Activated T-helper 2 cell treated with anti-CD3 and anti-CD28 coated beads, Interferon-gamma antibody, Interleukin-2, Interleukin-4, amounts not matched to agents 10 μg/mL and 5 μg/mL and 100 μg/mL, durations not matched to agents 14 hours and 24 hours and 36 hours (primary cell): ENCODE results near the gene CTIF. TPM values are rescaled to one million over a fixed set of nuclear protein-coding genes. Genes with fewer than 3 reads are reported as not detected.

Experiments used
- DNase-seq: peaks from one replicate; pipeline ENCODE4 v3.0.0; 2021; ENCODE audit warnings: low spot score
- H3K27ac Mint-ChIP-seq: one replicate; pipeline ENCODE4 v1.8.0; 2021; ENCODE audit warnings: mixed read lengths
- H3K27me3 Mint-ChIP-seq: one replicate; pipeline ENCODE4 v1.8.0; 2021; ENCODE audit warnings: low read depth, mixed read lengths
- H3K36me3 Mint-ChIP-seq: one replicate; pipeline ENCODE4 v1.8.0; 2021; ENCODE audit warnings: low read depth, mixed read lengths
- H3K4me1 Mint-ChIP-seq: one replicate; pipeline ENCODE4 v1.8.0; 2021; ENCODE audit warnings: low read depth, mixed read lengths
- H3K4me3 Mint-ChIP-seq: one replicate; pipeline ENCODE4 v1.8.0; 2021; ENCODE audit warnings: low read depth, mild to moderate bottlenecking, moderate library complexity, mixed read lengths
- H3K9me3 Mint-ChIP-seq: one replicate; pipeline ENCODE4 v1.8.0; 2021; ENCODE audit warnings: mixed read lengths
- intact Hi-C: fragments of 100-400 bp; cut with micrococcal nuclease; formaldehyde crosslinking; loops from one replicate; pipeline ENCODE4 v1.15.1; 2023
- total RNA-seq: library from RNA; stranded (reverse); gene quantifications from 2 replicates; pipeline ENCODE4 v1.2.3, GENCODE V29; 2022

CTIF gene
- total RNA-seq, 1 donor from 2014 or later: 7.0 TPM

GRCh38 chr18:48694295-48694694, 155.5 kb downstream of the CTIF start:
- H3K9me3 Mint-ChIP-seq: no peaks in the 10 kb centered on the region
- peaks cover 5% of the 10 kb centered on the region for H3K4me1 Mint-ChIP-seq
- no peaks in the 10 kb centered on the region for H3K36me3 Mint-ChIP-seq
- H3K27ac Mint-ChIP-seq: no peak overlapping the region
- H3K4me3 Mint-ChIP-seq: no peak overlapping the region
- H3K27me3 Mint-ChIP-seq: peaks cover 2% of the 10 kb centered on the region
- intact Hi-C loops: no loop called here
- no peak for DNase-seq

DNA sequence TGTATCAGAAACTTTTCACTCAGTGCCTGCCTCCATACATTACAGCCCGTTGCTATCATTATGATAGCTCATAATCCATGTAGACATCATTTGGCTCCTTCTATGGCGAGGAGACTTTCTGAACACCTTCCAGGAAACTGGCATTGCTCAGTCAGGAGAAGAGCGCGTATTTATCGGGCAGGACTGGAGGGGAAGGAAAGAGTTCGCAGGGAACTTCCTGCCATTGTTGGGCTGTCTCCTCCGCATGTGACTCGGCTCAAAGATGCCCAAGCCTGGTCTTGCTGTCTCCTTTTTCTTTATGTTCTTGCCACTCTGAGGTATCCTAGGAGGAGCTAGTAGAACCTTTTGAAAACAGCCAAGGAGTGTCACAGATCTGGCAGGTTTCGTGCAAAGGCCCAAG, 156.8 kb downstream of the CTIF start:
- intact Hi-C loops: no loop called here
- no peak overlapping the region for H3K27ac Mint-ChIP-seq
- H3K4me3 Mint-ChIP-seq: no peak overlapping the region
- H3K9me3 Mint-ChIP-seq: no peaks in the 10 kb centered on the region
- H3K4me1 Mint-ChIP-seq: peaks cover 5% of the 10 kb centered on the region
- DNase-seq: no peak
- peaks cover 2% of the 10 kb centered on the region for H3K27me3 Mint-ChIP-seq
- no peaks in the 10 kb centered on the region for H3K36me3 Mint-ChIP-seq

GRCh38 chr18:48696218-48696617, 157.4 kb downstream of the CTIF start:
- no peak for DNase-seq
- Mint-ChIP-seq H3K36me3 (no peaks in the 10 kb centered on the region), H3K9me3 (no peaks in the 10 kb centered on the region), H3K4me3 (no peak overlapping the region), H3K4me1 (peaks cover 5% of the 10 kb centered on the region), H3K27me3 (peaks cover 2% of the 10 kb centered on the region), H3K27ac (no peak overlapping the region)
- intact Hi-C loops: no loop called here

DNA sequence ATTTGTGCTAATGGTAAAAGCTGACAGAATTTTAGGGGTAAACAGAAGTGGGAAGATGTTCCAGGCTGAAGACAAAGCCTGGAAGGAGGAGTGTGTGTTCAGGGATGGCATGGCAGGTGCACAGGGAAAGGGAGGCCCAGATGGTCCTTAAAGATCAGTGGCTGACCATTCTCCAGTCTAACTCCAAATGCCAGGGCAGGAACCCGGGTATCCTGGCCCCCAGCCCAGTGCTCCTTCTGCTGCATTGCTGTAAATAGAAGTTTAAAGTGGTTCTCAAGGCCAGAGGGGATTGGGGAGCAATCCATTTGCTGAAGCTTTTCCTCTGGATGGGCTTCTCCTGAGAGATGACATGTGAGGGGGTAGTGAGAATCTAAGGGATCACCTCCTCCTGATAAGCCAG, 158.6 kb downstream of the CTIF start:
- intact Hi-C loops: no loop called here
- no peaks in the 10 kb centered on the region for H3K36me3 Mint-ChIP-seq
- peaks cover 2% of the 10 kb centered on the region for H3K27me3 Mint-ChIP-seq
- H3K27ac Mint-ChIP-seq: no peak overlapping the region
- peaks cover 7% of the 10 kb centered on the region for H3K4me1 Mint-ChIP-seq
- H3K4me3 Mint-ChIP-seq: no peak overlapping the region
- DNase-seq: no peak
- no peaks in the 10 kb centered on the region for H3K9me3 Mint-ChIP-seq

GRCh38 chr18:48698707-48699106, 159.9 kb downstream of the CTIF start:
- Mint-ChIP-seq H3K36me3 (no peaks in the 10 kb centered on the region), H3K4me3 (no peak overlapping the region), H3K27me3 (peaks cover 2% of the 10 kb centered on the region), H3K9me3 (no peaks in the 10 kb centered on the region), H3K4me1 (peaks cover 16% of the 10 kb centered on the region), H3K27ac (no peak overlapping the region)
- intact Hi-C loops: no loop called here
- DNase-seq: no peak

GRCh38 chr18:48699761-48700160, 160.9 kb downstream of the CTIF start:
- no peak for DNase-seq
- intact Hi-C loops: no loop called here
- Mint-ChIP-seq H3K4me3 (no peak overlapping the region), H3K9me3 (no peaks in the 10 kb centered on the region), H3K27ac (no peak overlapping the region), H3K36me3 (no peaks in the 10 kb centered on the region), H3K4me1 (peaks cover 16% of the 10 kb centered on the region), H3K27me3 (peaks cover 2% of the 10 kb centered on the region)

DNA sequence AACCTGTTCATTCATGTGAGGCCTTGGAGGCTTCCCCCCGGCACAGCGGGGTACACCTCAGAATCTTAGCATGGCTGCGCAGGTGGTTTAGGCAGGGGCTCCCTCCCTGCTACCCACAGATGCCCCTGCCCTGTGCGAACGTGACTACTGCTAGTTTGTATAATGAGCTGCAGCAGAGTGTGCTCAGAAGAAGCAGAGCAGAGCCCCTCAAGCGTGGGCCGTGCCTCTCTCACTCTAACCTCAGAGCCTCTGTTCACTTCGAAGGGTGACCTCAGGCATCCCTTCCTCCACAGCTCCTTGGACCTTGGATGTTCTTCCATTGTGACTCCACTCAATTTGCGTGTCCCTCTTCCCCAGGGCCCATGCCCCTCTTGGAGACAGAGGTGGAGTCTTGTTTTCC, 161.6 kb downstream of the CTIF start:
- Mint-ChIP-seq H3K4me1 (peaks cover 16% of the 10 kb centered on the region), H3K27me3 (no peaks in the 10 kb centered on the region), H3K4me3 (no peak overlapping the region), H3K9me3 (no peaks in the 10 kb centered on the region), H3K27ac (no peak overlapping the region), H3K36me3 (no peaks in the 10 kb centered on the region)
- no peak for DNase-seq
- intact Hi-C loops: no loop called here

- DNase-seq: no peak
- intact Hi-C loops: no loop called here
- H3K4me3 Mint-ChIP-seq: no peak overlapping the region
- H3K27me3 Mint-ChIP-seq: no peaks in the 10 kb centered on the region
- no peaks in the 10 kb centered on the region for H3K9me3 Mint-ChIP-seq
- H3K36me3 Mint-ChIP-seq: no peaks in the 10 kb centered on the region
- H3K27ac Mint-ChIP-seq: no peak overlapping the region
- peaks cover 16% of the 10 kb centered on the region for H3K4me1 Mint-ChIP-seq
Measured at GRCh38 chr18:48702346-48703027, 163.7 kb downstream of the CTIF start.

DNA sequence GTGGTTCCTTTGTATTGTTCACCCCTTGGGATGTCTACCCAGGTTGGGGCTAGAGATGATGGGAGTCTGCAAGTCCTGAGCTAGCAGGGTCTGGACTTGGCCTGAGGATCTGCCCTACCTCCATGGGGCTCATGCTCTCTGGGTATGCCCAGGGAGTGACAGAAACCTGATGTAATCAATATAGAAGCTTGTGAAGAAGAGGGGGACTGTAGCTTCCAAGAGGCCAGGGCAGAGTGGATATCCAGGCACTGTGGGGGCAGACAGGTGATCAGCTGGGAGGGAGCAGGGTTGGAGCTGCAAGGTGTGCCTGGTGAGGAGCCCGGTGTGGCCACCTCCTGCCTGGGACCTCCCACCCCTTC, 164.2 kb downstream of the CTIF start:
- intact Hi-C loops: no loop called here
- Mint-ChIP-seq H3K36me3 (no peaks in the 10 kb centered on the region), H3K4me1 (peaks cover 16% of the 10 kb centered on the region), H3K27me3 (no peaks in the 10 kb centered on the region), H3K9me3 (no peaks in the 10 kb centered on the region), H3K27ac (no peak overlapping the region), H3K4me3 (no peak overlapping the region)
- DNase-seq: no peak

GRCh38 chr18:48703418-48703817, 164.6 kb downstream of the CTIF start:
- H3K9me3 Mint-ChIP-seq: no peaks in the 10 kb centered on the region
- H3K4me1 Mint-ChIP-seq: peaks cover 16% of the 10 kb centered on the region
- DNase-seq: no peak

GRCh38 chr18:48705043-48705442, 166.2 kb downstream of the CTIF start:
- Mint-ChIP-seq H3K4me1 (peaks cover 11% of the 10 kb centered on the region), H3K9me3 (no peaks in the 10 kb centered on the region), H3K36me3 (no peaks in the 10 kb centered on the region), H3K27ac (no peak overlapping the region), H3K4me3 (no peak overlapping the region), H3K27me3 (no peaks in the 10 kb centered on the region)
- DNase-seq: no peak
- intact Hi-C loops: no loop called here

More at GRCh38 chr18:48703418-48703817, 164.6 kb downstream of the CTIF start:
- H3K27ac Mint-ChIP-seq: no peak overlapping the region
- no peaks in the 10 kb centered on the region for H3K36me3 Mint-ChIP-seq
- H3K4me3 Mint-ChIP-seq: no peak overlapping the region
- intact Hi-C loops: no loop called here
- H3K27me3 Mint-ChIP-seq: no peaks in the 10 kb centered on the region

- no peaks in the 10 kb centered on the region for H3K9me3 Mint-ChIP-seq
- H3K4me3 Mint-ChIP-seq: no peak overlapping the region
- peaks cover 11% of the 10 kb centered on the region for H3K4me1 Mint-ChIP-seq
- intact Hi-C loops: no loop called here
- H3K27me3 Mint-ChIP-seq: no peaks in the 10 kb centered on the region
- H3K27ac Mint-ChIP-seq: no peak overlapping the region
- no peak for DNase-seq
- H3K36me3 Mint-ChIP-seq: no peaks in the 10 kb centered on the region
Measured at GRCh38 chr18:48705531-48705930, 166.7 kb downstream of the CTIF start.

DNA sequence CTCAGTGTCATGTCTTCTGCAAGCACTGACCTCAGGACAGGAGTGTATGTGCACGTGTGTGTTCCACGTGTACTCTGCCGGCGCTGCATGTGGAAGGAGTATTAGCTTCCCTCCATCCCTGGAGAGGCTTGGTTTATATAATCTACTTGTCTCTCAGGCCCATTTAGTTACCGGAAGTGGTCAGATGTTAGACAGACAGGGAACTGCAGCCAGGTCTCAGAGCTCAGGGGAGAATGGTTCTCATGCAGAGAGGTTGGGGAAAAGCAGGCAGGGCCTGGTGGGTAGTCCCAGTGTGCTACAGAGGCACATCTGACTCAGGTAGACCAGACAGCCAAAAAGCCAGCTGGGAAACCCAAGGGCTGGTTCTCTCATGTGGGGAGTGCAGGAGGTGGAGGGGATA, 167.9 kb downstream of the CTIF start:
- H3K36me3 Mint-ChIP-seq: no peaks in the 10 kb centered on the region
- H3K4me3 Mint-ChIP-seq: no peak overlapping the region
- intact Hi-C loops: no loop called here
- peaks cover 10% of the 10 kb centered on the region for H3K4me1 Mint-ChIP-seq
- no peak for DNase-seq
- H3K9me3 Mint-ChIP-seq: no peaks in the 10 kb centered on the region
- no peak overlapping the region for H3K27ac Mint-ChIP-seq
- H3K27me3 Mint-ChIP-seq: no peaks in the 10 kb centered on the region
